Esophagus muscularis mucosa (tissue), 4 donors: Measurements from ENCODE around the gene AK4. TPM values are rescaled to one million over a fixed set of nuclear protein-coding genes. Genes with fewer than 3 reads are reported as not detected.

Experiments
- DNase-seq: peaks from one replicate; pipeline ENCODE4 v3.0.0-alpha.2; 2017; ENCODE audit errors: extremely low spot score
- H3K27ac ChIP-seq, 4 donors: fragments of 200-600 bp; sonication (generic); replicated peaks in 1 of 4; 1 replicate in 3 of 4; 2 replicates in 1 of 4; pipeline ENCODE4 v1.5.1; 2016 to 2019; ENCODE audit warnings: mild to moderate bottlenecking in 1 of 4
- H3K27me3 ChIP-seq, 4 donors: fragments of 200-600 bp; sonication (generic); one replicate each; pipeline versions ENCODE4 v1.5.1 to v1.6.0; 2016 to 2019
- H3K36me3 ChIP-seq, 4 donors: fragments of 200-600 bp; sonication (generic); one replicate each; pipeline ENCODE4 v1.5.1; 2016 to 2019
- H3K4me1 ChIP-seq, 4 donors: fragments of 200-600 bp; sonication (generic); one replicate each; pipeline ENCODE4 v1.5.1; 2016 to 2019
- H3K4me3 ChIP-seq, 4 donors: fragments of 200-600 bp; sonication (generic); 1 replicate in 2 of 4; 2 replicates in 2 of 4; pipeline ENCODE4 v1.5.1; 2016 to 2019; ENCODE audit warnings: mild to moderate bottlenecking in 4 of 4, moderate library complexity in 1 of 4
- H3K9me3 ChIP-seq, 4 donors: fragments of 200-600 bp; sonication (generic); 1 replicate in 3 of 4; 2 replicates in 1 of 4; pipeline ENCODE4 v1.5.1; 2016 to 2019
- CTCF ChIP-seq, 3 experiments: fragments of 200-600 bp in 2 of 3; fragments of 450-650 bp in 1 of 3; sonication (generic) in 2 of 3; IDR thresholded peaks; one replicate each; pipeline ENCODE4 v1.5.1; 2017 to 2019; ENCODE audit warnings: antibody characterized with exemption in 3 of 3, mild to moderate bottlenecking in 2 of 3, moderate library complexity in 1 of 3
- EP300 ChIP-seq: sonication (generic); formaldehyde crosslinking; IDR thresholded peaks from one replicate; pipeline ENCODE4 v1.6.1; 2017; ENCODE audit warnings: antibody characterized with exemption
- POLR2A ChIP-seq: fragments of 450-650 bp; IDR thresholded peaks from one replicate; pipeline ENCODE4 v1.6.1; 2017; ENCODE audit warnings: antibody characterized with exemption, moderate library complexity, mild to moderate bottlenecking, low read depth
- POLR2AphosphoS5 ChIP-seq, 2 donors: sonication (generic); formaldehyde crosslinking; IDR thresholded peaks; one replicate each; pipeline ENCODE4 v1.6.1; 2017; ENCODE audit warnings: antibody characterized with exemption in 2 of 2
- WGBS: methylation state at CpG from one replicate; pipeline ENCODE4 v1.1.5; 2018; 5-methylcytosine and 5-hydroxymethylcytosine counted together
- intact Hi-C: fragments of 100-400 bp; cut with DNase I; formaldehyde crosslinking; loops from one replicate; pipeline ENCODE4 v1.15.1; 2023
- total RNA-seq, 4 donors: library from RNA; depleted of rRNA; stranded (reverse); fragments of >200 nt; gene quantifications; one replicate each; pipeline versions ENCODE4 v1.1.0 to v1.2.1, GENCODE V29; 2016

The AK4 gene
- total RNA-seq, 4 donors from 2014 or later = 41.1 to 66.0 (median 51.2) TPM

- Histone ChIP-seq H3K36me3 (no peaks in the 10 kb centered on the region), H3K27me3 (no peaks in the 10 kb centered on the region), H3K4me3 (peak overlapping the region; percentile 72 to 90 (median 82)), H3K4me1 (peaks cover 12 to 22% (median 18%) of the 10 kb centered on the region in 4 donors), H3K9me3 (no peaks in the 10 kb centered on the region), H3K27ac (peak overlapping the region in 1 of 4 donors; percentile 74)
- TF ChIP-seq POLR2A (no peak), EP300 (no peak), CTCF (IDR thresholded peaks at IDR 0.05) (no peak), POLR2AphosphoS5 (IDR thresholded peaks at IDR 0.05) (no peak)
- WGBS = 83% methylated on average over 9 of the region's 9 CpGs
- intact Hi-C loops = loop anchor here (10.0 kb wide), 1 partner anchor 169 kb away; the partner anchor contains the start of genes LEPR and LEPROT
- DNase-seq = peak; percentile 31
Measured at GRCh38 chr1:65255656-65256050, 107.7 kb downstream of the AK4 start.

- peak; percentile 24 for DNase-seq
- no peaks in the 10 kb centered on the region for H3K9me3 ChIP-seq
- TF ChIP-seq POLR2AphosphoS5 (IDR thresholded peaks at IDR 0.05) (no peak), POLR2A (no peak), CTCF (IDR thresholded peaks at IDR 0.05) (no peak), EP300 (no peak)
- no peaks in the 10 kb centered on the region for H3K36me3 ChIP-seq
- H3K4me3 ChIP-seq = no peak overlapping the region
- H3K27me3 ChIP-seq = no peaks in the 10 kb centered on the region
- H3K27ac ChIP-seq = no peak overlapping the region
- H3K4me1 ChIP-seq = peaks cover 12 to 22% (median 18%) of the 10 kb centered on the region in 4 donors
- WGBS = 87% methylated on average over 7 of the region's 7 CpGs
- intact Hi-C loops = loop anchor here (10.0 kb wide), 1 partner anchor 168 kb away; the partner anchor contains the start of genes LEPR and LEPROT
Measured at GRCh38 chr1:65256860-65257708, 109.1 kb downstream of the AK4 start.

- no peaks in the 10 kb centered on the region for H3K27me3 ChIP-seq
- no peaks in the 10 kb centered on the region for H3K9me3 ChIP-seq
- intact Hi-C loops = loop anchor here (10.0 kb wide), 1 partner anchor 167 kb away; the partner anchor contains the start of genes LEPR and LEPROT
- TF ChIP-seq CTCF (IDR thresholded peaks at IDR 0.05) (no peak), EP300 (no peak), POLR2A (no peak), POLR2AphosphoS5 (IDR thresholded peaks at IDR 0.05) (no peak)
- H3K27ac ChIP-seq = no peak overlapping the region
- peaks cover 12 to 22% (median 18%) of the 10 kb centered on the region in 4 donors for H3K4me1 ChIP-seq
- H3K4me3 ChIP-seq = no peak overlapping the region
- no peaks in the 10 kb centered on the region for H3K36me3 ChIP-seq
- DNase-seq = peak; percentile 21
Measured at GRCh38 chr1:65258106-65258505, 110.1 kb downstream of the AK4 start.

- WGBS = 58% methylated on average over 3 of the region's 3 CpGs
- Histone ChIP-seq H3K27me3 (no peaks in the 10 kb centered on the region), H3K9me3 (no peaks in the 10 kb centered on the region), H3K36me3 (no peaks in the 10 kb centered on the region), H3K27ac (no peak overlapping the region), H3K4me1 (peaks cover 13 to 17% (median 16%) of the 10 kb centered on the region in 4 donors), H3K4me3 (no peak overlapping the region)
- peak; percentile 86 for DNase-seq
- no peak for TF ChIP-seq POLR2A
- no peak for TF ChIP-seq EP300
- intact Hi-C loops = loop anchor here (10.0 kb wide), 1 partner anchor 165 kb away; the partner anchor contains the start of genes LEPR and LEPROT
Measured at GRCh38 chr1:65259816-65260215, 111.8 kb downstream of the AK4 start.

- Histone ChIP-seq H3K4me3 (no peak overlapping the region), H3K27me3 (peaks cover 0 to 7% (median 2%) of the 10 kb centered on the region in 4 donors), H3K36me3 (no peaks in the 10 kb centered on the region), H3K9me3 (no peaks in the 10 kb centered on the region), H3K4me1 (peaks cover 5 to 19% (median 18%) of the 10 kb centered on the region in 4 donors), H3K27ac (no peak overlapping the region)
- intact Hi-C loops = no loop called here
- TF ChIP-seq POLR2AphosphoS5 (IDR thresholded peaks at IDR 0.05) (no peak), POLR2A (no peak), CTCF (IDR thresholded peaks at IDR 0.05) (no peak), EP300 (no peak)
- 73% methylated on average over 4 of the region's 4 CpGs for WGBS
- DNase-seq = peak; percentile 66
Measured at GRCh38 chr1:65260851-65261473, 113.0 kb downstream of the AK4 start.
